Heart left ventricle (tissue), 13 donors: ENCODE measurements around the gene POTEJ.
"Not testable (repeated sequence)": the region's sequence is repeated elsewhere in the genome, so short reads cannot be mapped to it uniquely, and the experiment has no call there.

Experiments
- POLR2A ChIP-seq, 2 donors: fragments of 450-650 bp; IDR thresholded peaks; one replicate each; pipeline ENCODE4 v1.6.1; 2017; ENCODE audit warnings: antibody characterized with exemption in 2 of 2, mild to moderate bottlenecking in 2 of 2, moderate library complexity in 2 of 2
- TF ChIP-seq, protein P1 (sequence below), 12 donors: fragments of 200-600 bp; sonication (generic) in 4 of 12; IDR thresholded peaks; one replicate each; pipeline versions ENCODE4 v1.5.0 to v1.8.0; 2018 to 2022; ENCODE audit warnings: antibody characterized with exemption in 12 of 12, mild to moderate bottlenecking in 5 of 12
- donor health status: ischemic (EF 13 %, LVEDD 7.1; RV severe dilation, severe dysfunction).
- donor health status: DM: no; HTN: yes; CAD: no.
- donor health status: DM: no; HTN: no; CAD: no.
- donor health status: ischemic (EF 25% LVEDD 6.9; RV normal size, moderate dysfunction).
- donor health status: ischemic (EF 25% LVEDD 5.7; RV mildly dilated, moderate dysfunction).
- donor health status: ischemic (EF 35%, LVEDD 5.7; RV mildly dilated, moderate dysfunction).
- donor health status: nonischemic (EF 11% LVEDD 7.7; RV severe dilation, severe dysfunction).
- donor health status: DM: yes; HTN: yes; CAD: no.
- donor health status: PGD.
- donor health status: ischemic (EF 29% LVEDD 5.4; RV normal size, mild dysfunction).
- donor health status: nonischemic (EF 23%, LVEDD 6.1; RV moderate dilation, normal function).

DNA sequence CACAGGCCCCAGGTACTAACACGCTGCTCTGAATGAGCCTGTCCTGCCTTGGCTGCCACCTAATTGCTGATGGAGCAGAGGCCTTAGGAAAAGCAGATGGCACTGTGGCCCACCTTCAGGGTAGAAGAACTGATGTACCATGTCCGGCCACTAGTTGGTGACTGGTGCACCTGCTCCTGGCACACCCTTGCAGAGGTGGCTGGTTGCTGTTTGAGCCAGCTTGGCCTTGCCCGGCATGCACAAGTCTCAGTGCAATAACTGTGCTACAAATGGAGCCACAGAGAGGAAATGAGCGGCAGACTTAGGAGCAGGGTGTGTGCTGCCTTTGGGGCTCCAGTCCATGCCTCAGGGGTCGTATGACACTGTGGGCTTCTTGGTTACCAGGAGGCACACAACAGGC, 54.4 kb downstream of the POTEJ start:
- TF ChIP-seq POLR2A (IDR thresholded peaks at IDR 0.05): not testable (repeated sequence)
- TF ChIP-seq, protein P1, sequence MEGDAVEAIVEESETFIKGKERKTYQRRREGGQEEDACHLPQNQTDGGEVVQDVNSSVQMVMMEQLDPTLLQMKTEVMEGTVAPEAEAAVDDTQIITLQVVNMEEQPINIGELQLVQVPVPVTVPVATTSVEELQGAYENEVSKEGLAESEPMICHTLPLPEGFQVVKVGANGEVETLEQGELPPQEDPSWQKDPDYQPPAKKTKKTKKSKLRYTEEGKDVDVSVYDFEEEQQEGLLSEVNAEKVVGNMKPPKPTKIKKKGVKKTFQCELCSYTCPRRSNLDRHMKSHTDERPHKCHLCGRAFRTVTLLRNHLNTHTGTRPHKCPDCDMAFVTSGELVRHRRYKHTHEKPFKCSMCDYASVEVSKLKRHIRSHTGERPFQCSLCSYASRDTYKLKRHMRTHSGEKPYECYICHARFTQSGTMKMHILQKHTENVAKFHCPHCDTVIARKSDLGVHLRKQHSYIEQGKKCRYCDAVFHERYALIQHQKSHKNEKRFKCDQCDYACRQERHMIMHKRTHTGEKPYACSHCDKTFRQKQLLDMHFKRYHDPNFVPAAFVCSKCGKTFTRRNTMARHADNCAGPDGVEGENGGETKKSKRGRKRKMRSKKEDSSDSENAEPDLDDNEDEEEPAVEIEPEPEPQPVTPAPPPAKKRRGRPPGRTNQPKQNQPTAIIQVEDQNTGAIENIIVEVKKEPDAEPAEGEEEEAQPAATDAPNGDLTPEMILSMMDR (IDR thresholded peaks at IDR 0.05): not testable (repeated sequence)
